ENCODE measurements around the gene MIS18A.
"Not testable (repeated sequence)": the region's sequence is repeated elsewhere in the genome, so short reads cannot be mapped to it uniquely, and the experiment has no call there.

The MIS18A gene

GRCh38 chr21:32304998-32305397 lies 26.1 kb upstream of the MIS18A start:
- DNase-seq (ENCODE audit: low read depth) = no peak

GRCh38 chr21:32303385-32303784 lies 24.5 kb upstream of the MIS18A start:
- DNase-seq (ENCODE audit: low read depth) = no peak

GRCh38 chr21:32302560-32302959 lies 23.7 kb upstream of the MIS18A start:
- DNase-seq (ENCODE audit: low read depth) = no peak

DNA sequence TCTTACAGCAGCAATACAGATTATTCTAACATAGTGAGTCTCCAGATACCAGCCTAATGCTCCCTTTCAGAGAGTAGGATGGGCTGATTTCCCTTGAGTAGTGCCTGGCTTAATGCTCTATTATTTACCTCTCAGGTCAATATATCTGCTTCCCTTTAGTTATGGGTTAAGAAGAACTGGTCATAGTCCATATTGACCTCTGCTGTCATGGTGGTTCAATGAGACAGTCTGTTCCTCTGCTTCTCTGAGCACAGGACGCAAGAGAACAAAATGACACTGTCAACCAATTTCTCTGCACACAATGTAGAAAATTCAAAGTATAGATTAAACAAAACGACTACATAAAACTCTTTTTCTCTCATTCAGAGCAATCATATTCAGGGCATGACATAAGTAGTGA lies 22.7 kb upstream of the MIS18A start:
- DNase-seq (ENCODE audit: low read depth) = no peak

- no peak for DNase-seq (ENCODE audit: low read depth)
Measured at GRCh38 chr21:32300117-32300681, 21.4 kb upstream of the MIS18A start.

- DNase-seq (ENCODE audit: low read depth) = no peak
Measured at GRCh38 chr21:32299695-32300094, 20.8 kb upstream of the MIS18A start.

DNA sequence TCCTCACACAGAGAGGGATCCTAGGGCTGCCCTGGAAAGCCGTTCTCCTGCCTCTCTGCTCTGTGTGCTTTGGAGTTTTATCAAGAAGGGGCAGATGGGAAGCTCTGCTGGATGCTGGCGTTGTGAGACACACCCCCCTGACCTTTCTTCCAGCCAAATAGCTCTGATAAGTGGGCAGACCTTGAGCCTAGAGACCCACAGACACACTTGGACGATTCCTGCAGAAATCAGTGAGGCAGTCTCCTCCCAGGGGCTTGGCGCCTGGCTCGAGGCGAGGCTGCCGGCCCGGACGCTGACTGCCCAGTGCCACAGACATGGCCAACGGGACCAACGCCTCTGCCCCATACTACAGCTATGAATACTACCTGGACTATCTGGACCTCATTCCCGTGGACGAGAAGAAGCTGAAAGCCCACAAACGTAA lies 19.8 kb upstream of the MIS18A start, which contains the start of gene MRAP:
MRAP (plus strand) TSS at position 198 of the 424 bp plus-strand sequence; CDS start at position 315, 117 bp downstream.
- DNase-seq (ENCODE audit: low read depth) = no peak

DNA sequence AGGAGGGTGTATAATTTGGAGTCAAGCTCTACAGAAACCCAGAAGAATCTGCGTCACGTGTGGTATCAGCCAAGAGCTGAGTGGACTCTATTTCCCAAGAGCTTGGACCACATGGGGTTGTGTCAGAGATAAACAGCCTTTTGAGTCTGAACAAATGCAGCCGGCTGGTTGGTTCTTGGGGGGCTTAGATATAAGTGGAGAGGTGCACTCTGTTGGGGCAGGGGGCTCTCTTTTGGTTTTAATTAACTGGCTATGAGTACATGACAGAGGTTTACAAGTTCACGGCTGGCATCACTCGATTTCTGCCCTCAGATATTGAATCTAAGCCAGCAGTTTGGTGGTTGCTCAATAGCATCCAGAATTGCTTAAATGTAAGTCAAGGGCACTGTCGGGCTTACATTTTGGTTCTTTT lies 19.3 kb upstream of the MIS18A start:
- no peak for DNase-seq (ENCODE audit: low read depth)

DNA sequence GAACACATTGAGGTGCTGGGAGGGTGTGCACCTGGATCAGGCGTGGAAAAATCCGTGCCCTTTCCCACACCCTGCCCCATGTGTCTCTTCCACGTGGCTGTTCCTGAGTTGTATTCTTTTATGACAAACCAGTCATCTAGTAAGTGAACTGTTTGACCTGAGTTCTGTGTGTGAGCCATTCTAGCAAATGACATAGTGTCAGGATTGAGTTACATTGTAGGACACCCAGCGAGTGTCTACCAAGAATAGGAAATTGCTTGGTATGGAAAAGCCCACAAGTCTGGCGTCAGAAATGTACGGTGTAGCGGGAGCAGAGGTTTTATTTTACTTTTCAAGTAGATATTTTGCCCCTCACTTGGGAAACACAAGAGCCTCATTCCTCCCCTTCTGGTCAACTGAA lies 18.6 kb upstream of the MIS18A start:
- DNase-seq (ENCODE audit: low read depth) = no peak

GRCh38 chr21:32285476-32285875 lies 6.6 kb upstream of the MIS18A start:
- no peak for DNase-seq (ENCODE audit: low read depth)

DNA sequence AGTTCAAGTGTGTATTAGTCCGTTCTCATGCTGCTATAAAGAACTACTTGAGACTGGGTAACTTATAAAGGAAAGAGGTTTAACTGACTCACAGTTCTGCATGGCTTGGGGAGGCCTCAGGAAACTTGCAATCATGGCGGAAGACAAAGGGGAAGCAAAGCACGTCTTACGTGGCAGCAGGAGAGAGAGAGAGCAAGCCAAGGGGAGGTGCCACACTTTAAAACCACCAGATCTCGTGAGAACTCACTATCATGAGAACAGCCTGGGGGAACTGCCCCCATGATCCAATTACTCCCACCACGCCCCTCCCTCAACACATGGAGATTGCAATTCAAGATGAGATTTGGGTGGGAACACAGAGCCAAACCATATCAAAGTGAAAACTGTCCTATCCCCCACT lies 4.1 kb upstream of the MIS18A start:
- DNase-seq (ENCODE audit: low read depth) = no peak

DNA sequence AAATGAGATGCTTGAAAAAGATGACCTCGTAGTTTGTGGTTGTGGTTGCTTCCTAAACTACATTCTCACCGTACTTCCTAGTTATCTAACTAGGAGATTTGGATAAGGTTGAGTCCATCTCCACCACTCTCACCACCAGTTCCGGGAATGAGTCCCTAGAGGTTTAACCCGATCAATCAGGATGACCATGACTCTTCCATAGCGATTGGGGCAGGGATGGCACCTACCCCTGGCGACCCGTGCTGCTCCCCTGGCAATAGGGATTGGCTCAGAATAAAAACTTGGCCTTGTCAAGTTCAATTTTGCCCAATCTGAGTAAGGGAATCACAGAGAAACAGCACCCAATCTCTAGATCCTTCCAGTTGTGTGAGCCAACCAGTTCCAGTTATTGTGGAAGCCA lies 2.7 kb upstream of the MIS18A start:
- DNase-seq (ENCODE audit: low read depth) = no peak

- no peak for DNase-seq (ENCODE audit: low read depth)
Measured at GRCh38 chr21:32279377-32279680, 480 bp upstream of the MIS18A start.

GRCh38 chr21:32278103-32278502 lies 746 bp downstream of the MIS18A start:
- DNase-seq (ENCODE audit: low read depth) = no peak

DNA sequence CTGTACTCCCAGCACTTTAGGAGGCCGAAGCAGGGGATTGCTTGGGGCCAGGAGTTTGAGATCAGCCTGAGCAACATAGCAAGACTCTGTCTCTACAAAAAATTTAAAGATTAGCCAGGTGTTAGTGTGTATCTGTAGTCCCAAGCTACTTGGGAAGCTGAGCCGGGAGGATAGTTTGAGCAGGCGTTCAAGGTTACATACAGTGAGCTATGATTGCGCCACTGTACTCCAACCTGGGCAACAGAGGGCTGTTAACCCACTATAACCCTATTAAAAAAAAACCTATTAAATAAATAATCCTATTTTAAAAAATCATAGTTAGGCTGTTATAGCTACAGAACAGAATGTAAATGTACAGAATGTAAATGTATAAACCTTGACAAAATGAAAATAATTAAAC lies 2.2 kb downstream of the MIS18A start:
- DNase-seq (ENCODE audit: low read depth) = no peak

- no peak for DNase-seq (ENCODE audit: low read depth)
Measured at GRCh38 chr21:32270748-32271147, 8.1 kb downstream of the MIS18A start.

DNA sequence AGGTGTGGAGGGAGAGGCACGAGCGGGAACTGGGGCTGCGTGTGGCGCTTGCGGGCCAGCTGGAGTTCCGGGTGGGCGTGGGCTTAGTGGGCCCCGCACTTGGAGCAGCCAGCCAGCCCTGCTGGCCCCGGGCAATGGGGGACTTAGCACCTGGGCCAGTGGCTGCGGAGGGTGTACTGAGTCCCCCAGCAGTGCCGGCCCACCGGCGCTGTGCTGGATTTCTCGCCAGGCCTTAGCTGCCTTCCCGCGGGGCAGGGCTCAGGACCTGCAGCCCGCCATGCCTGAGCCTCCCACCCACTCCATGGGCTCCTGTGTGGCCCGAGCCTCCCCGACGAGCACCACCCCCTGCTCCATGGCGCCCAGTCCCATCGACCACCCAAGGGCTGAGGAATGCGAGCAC lies 13.5 kb downstream of the MIS18A start:
- DNase-seq (ENCODE audit: low read depth) = not testable (repeated sequence)

DNA sequence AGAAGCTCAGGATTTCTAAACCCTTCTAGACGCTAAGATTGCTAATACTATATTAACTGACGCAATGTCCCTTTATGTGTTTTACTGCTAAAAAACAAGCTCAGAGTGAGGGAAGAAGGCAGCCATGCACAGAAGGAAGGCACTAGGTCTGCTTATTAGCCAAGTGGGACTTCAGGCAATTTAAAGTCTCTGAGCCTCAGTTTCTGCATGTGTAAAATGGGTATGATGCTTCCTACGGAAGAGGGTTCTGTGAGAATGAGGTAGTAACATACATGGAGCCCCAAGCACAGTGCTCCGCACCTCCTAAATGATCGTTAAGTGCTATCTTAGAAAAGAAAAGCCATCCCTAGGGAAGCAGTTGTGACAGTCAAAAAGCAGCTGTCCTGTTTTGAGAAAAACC lies 16.9 kb downstream of the MIS18A start:
- DNase-seq (ENCODE audit: low read depth) = no peak

- no peak for DNase-seq (ENCODE audit: low read depth)
Measured at GRCh38 chr21:32260130-32260529, 18.7 kb downstream of the MIS18A start.

DNA sequence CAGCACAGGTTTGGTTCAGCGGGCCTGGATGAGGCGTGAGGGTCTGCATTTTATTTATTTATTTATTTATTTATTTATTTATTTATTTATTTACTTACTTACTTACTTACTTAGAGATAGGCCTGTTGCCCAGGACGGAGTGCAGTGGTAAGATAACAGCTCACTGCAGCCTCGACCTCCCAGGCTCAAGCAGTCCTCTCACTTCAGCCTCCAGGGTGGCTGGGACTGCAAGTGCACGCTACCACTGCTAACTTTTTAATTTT lies 20.1 kb downstream of the MIS18A start:
- not testable (repeated sequence) for DNase-seq (ENCODE audit: low read depth)

- no peak for DNase-seq (ENCODE audit: low read depth)
Measured at GRCh38 chr21:32257962-32258785, 20.7 kb downstream of the MIS18A start.

DNA sequence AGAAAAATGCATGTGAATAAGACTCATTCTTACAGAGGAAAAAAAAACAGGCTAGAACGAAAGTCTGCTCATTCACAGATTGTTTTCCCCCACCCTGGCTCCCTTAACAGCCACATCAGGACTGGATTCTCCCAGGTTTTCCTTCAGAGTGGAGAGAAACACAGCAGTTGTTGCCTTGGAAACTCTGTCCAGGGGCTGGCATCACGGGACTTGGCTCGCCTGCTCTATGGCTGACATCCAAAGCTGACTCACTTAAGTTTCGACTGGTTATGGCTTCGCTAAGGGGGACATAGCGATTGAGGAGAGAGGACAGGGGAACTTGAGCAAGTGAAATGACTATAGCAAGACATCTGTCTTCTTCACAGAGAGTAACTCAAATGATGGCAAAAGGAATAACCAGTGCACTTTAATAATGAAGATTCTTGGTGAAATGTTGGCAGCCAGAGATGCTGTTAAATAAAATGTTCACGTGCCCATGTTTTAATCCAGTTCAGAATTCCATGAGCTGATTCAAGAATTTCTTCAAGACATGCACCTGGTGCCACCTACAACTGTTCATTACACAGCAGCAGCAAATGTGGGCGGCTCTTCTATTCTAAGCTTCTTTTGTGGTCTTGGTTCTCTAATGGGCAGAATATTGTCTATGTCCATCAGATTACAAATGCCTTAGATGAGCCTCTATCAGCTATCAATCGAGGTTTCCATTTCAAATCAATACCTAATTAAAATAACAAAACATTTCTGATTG lies 21.8 kb downstream of the MIS18A start:
- DNase-seq (ENCODE audit: low read depth) = no peak

DNA sequence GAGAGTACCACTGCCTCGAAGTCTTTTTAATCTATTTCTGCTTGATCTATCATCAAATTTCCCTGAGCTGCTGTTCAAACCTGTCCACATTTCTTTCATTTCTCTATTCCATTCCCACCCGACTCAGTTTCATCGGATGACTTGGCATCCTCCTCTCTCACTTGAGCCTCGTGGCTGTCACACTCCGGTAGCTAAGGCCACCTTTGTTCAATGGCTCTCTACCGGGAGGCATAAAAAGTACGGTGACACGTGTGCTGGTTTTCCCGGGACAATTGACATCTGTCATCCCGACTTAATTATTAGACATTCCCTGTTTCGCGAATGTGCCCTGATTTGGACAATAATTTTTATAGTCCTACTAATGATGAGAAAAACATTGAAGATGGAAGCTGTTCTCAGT lies 22.6 kb downstream of the MIS18A start:
- no peak for DNase-seq (ENCODE audit: low read depth)
